Activated CD8-positive, alpha-beta memory T cell treated with anti-CD3 and anti-CD28 coated beads, Interleukin-2, amount 50 U/mL, for 4 hours (primary cell): ENCODE measurements around the gene WDR1.

Experiments
- DNase-seq: peaks from one replicate; pipeline ENCODE4 v3.0.0-alpha.2; 2020

The WDR1 gene

DNA sequence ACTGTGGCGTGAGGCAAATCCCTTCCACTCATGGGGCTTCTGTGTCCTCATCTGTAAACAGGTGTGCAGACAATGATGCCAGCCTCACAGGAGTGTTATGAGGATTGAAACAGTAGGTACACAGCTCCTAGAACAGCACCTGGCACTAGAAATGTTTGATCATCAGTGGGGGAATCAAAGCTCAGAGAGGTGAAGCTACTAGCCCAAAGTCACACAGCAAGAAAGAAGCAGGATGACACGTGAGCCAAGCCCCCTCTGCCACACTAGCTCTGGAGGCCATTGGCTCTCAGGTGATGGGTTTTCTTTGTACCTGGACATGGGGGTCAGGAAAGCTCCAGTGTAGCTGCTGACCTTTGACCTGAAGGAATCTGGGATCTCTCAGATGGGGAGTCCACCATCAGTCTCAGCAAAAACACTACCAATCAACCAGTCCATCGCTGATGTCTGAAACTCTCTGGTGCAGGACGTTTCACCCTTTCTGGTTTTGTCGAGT lies 81.9 kb downstream of the WDR1 start:
- no peak for DNase-seq

DNA sequence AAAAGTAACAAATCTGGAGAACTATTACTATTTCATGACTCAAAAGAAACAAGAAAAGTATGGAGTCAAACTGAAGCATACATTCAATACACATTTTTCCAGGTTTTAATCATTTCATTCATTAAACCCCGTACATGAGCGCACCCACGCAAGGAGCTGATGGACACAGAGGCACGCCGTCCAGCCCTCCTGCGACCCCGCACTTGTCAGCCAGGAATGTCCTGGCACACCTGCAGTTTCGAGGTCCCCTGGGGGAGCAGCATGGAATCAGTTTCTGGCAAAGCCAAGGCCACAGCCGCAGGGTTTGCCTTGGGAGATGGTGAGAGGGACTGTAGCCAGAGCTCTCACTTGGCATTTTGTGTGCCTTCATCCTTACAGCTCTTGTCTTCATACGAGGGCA lies 82.5 kb downstream of the WDR1 start:
- DNase-seq: no peak

DNA sequence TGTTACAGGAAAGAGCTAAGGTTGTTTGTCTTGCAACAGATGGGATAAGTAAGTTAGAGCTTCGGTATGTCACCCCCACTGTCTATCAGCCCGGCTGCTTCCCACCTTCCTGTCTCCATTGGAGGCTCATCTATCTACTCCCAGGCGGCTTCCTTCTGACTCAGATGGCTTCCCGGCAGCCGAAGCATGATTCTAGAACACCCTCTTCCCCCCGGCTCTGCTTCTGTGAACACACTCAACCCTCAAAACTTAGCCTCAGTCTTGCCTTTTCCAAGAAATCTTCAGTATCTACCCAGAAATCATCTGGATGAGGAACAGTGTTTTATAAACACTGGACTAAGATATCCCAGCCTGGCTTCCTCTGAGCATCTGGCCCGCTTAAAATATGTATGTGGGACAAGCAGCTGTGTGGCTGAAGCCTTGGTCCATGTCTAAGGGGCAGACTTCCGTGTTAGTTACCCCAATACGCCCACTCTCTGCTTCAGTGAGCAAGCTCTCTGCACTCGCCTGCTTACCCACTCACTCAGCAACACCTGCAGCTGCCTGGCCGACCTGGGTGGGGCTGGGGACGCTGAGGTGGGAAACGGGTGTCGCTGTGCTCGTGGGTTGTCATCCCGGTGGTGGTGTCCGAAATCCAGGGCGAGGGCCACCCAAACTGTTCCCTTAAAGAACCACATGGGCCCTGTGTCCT lies 83.3 kb downstream of the WDR1 start:
- no peak for DNase-seq

DNA sequence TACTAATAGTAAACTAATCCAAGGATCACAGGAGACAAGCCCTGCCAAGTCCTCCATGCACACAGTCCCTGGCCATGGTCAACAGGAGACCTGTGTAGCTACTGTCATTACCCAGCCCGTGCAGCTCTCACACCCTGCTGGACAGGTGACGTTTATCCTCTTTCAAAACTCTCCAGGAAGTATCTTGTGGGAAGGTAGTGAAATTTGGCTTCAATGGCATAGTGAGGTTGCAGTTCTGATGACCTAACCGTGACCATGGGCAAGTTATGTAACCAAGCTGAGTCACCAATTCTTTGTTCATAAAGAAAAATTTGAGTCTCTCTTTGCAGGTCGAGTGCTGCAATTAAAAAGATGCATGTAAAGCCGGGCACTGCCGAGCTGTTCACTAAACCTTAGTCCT lies 84.0 kb downstream of the WDR1 start:
- no peak for DNase-seq

DNA sequence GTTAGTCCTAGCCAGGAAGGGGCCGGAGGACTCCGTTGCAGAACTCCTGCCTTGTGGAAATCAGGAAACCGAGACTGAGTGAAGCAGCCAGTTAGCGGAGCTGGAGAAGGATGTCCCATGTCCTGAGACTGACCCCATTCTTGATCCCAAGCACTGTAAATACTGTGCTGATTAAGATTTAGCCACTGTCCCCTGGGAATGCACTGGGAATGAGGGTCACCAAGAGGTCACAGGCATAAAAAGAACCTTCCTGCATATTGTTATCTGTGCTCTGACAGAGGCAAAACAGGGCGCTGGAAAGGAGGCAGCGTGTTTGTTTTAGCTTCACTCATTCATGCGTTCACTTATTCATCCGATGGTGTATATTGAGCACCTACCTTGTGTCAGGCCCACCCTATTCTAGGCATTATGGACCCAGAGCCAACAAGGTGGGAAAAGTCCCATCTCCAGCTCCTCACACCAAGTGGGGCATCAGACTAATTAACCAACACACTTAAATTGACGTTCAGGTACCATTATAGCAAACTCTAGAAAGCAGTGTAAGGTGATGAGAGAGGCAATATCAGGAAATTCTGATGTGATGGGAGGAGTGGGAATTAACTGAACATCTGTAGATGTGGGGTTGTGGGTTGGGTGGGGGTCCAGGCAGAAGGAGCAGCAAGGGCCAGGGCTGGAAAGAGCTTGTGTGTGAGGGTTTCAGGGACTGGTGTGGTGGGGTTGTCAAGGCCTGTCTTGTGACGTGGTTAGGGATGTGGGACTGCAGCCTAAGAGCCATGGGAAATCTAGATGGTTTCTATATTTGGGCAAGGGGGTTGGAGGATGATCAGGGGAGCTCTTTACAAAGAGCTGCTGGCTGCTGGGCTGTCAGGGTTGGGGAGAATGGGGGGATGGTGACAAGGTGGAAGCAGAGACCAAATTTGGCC lies 84.7 kb downstream of the WDR1 start:
- no peak for DNase-seq

DNA sequence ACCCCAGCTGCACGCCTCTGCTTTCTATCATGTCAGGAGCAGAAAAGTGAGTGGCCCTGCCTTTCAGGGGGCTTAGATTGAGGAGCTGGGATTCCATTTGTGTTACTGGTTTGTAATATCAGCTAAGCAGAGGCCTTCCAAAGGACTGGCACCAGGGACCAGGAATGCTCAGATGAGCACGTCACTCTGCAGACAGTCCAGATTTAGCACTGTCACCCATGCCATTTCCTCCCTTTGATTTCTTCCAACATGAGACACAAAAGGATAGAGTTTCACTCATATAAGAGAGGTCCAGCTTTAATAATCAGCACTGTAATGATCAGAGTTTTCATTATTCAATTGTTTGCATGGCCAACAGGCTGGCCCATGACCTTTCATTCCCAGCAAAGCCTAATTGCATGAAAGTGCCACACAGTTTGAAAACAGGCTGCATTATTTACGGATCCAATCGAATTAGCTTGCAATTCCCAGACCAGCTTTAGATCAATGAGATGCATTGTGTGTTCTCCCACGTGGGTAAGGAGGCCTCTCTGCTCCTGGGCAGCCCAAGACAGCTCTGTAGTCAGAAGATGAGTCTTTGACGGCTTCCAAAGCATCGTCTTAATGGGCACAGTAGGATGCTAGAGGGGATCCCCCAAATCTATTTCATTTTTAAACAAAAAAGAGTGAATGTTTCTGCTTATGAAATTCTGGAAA lies 85.5 kb downstream of the WDR1 start:
- DNase-seq: no peak

DNA sequence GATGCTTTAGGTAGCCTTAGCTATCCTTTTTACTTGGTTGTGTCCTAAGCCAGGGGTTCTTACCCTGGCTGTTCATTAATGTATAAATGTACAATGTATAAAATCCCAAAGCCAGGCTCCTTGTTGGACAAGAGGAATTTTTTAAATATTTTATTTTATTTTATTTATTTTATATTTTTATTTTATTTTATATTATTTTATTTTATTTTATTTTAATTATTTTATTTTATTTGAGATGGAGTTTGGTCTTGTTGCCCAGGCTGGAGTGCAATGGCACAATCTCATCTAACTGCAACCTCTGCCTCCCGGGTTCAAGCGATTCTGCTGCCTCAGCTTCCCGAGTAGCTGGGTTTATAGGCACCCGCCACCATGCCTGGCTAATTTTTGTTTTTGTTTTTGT lies 87.2 kb downstream of the WDR1 start:
- no peak for DNase-seq

DNA sequence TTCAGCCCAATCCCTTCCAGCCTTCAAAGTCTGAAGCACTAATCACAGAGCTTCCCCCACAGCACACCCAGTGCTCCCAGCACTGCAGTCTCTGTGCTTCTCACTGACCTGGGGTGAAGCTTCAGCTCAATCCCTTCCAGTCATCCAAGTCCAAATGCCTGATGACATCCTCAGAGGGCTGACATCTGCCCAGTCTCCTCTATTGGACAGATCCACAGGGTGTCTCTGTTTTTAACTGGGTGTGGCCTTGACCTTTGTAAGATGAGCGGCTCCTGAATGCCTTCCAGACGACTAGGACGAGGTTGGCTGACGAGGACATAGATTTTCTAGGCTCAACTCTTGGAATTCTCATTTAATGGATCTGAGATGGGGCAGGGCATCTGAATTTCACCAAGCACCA lies 87.7 kb downstream of the WDR1 start:
- no peak for DNase-seq

DNA sequence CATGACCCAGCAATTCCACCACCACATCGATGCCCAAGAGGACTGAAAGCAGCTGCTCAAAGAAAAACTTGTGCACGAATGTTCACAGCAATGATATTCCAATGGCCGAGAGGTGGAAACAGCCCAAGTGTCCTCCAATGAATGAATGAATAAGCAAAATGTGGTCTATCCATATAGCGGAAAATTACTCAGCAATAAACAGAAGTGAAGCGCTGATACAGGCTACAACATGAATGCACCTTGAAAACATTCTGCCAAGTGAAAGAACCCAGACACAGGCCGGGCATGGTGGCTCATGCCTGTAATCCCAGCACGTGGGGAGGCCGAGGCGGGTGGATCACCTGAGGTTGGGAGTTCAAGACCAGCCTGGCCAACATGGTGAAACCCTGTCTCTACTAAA lies 90.1 kb downstream of the WDR1 start:
- DNase-seq: no peak

DNA sequence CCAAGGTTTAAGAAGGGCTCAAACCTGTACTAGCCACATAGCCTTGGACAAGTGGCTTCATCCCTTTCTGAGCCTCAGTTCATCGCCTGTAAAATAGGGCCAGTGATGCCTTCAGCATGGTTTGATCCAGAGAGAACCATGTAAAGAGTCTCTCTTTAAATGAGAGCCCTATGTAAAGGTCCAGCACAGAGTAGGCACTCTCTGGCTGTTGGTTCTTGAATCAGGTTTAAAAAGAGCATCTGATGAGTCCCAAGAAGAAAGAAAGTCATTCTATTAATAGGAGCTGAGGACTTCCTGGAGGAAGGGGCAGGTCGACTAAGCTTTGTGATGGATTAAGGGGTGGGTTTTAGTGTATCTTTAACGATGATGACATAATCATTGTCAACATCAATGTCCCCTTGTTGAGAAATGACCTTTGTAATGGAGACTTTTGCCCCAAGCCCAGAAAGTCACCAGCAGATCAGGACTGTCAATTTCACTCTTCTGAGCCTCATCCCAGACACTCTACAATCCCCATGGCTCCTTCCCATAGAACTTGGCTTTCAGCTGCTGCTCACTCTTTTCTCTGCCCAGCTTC lies 91.3 kb downstream of the WDR1 start:
- no peak for DNase-seq
